SK-N-SH (cell line): ENCODE data around the gene PLEKHG5. TPM values are rescaled to one million over a fixed set of nuclear protein-coding genes. Genes with fewer than 3 reads are reported as not detected.

Source experiments
- CTCF ChIA-PET: fragments of 300-600, 350-600 bp; formaldehyde crosslinking; extraction: SDS; loops from one replicate; lab custom pipeline; 2021; lab: Yijun Ruan, JAX
- POLR2A ChIA-PET: fragments of 350-600 bp; sonication (Branson Sonifier 250); formaldehyde crosslinking; extraction: SDS; loops from one replicate; lab custom pipeline; 2020; ENCODE audit warnings: antibody characterized with exemption, inconsistent platforms; lab: Yijun Ruan, JAX
- DNase-seq: peaks from one replicate; pipeline ENCODE4 v3.0.0; 2012
- H2AFZ ChIP-seq: fragments of 200-600 bp; sonication (generic); 2 replicates; pipeline ENCODE4 v1.8.1; 2016; ENCODE audit warnings: antibody characterized with exemption, mild to moderate bottlenecking, low read depth
- H3F3A ChIP-seq: fragments of 200-600 bp; sonication (generic); replicated peaks from 2 replicates; pipeline ENCODE3; 2016; ENCODE audit warnings: antibody characterized with exemption, mild to moderate bottlenecking; ENCODE audit not compliant: insufficient read depth
- H3K27ac ChIP-seq, 2 experiments: fragments of 200-500 bp in 1 of 2; fragments of 200-600 bp in 1 of 2; sonication (Bioruptor generic) in 1 of 2; sonication (generic), shearing (Covaris generic) in 1 of 2; 2 replicates each; pipeline versions ENCODE4 v1.5.1 to v1.6.1; 2014 to 2016; ENCODE audit warnings: low read depth in 2 of 2, inconsistent platforms in 1 of 2, low read length in 1 of 2, mild to moderate bottlenecking in 1 of 2, mixed read lengths in 1 of 2
- H3K27me3 ChIP-seq: fragments of 200-600 bp; sonication (generic), shearing (Covaris generic); 2 replicates; pipeline ENCODE4 v1.6.1; 2016; ENCODE audit warnings: mixed run types; ENCODE audit not compliant: insufficient read depth
- H3K36me3 ChIP-seq, 2 experiments: fragments of 200-500 bp in 1 of 2; fragments of 200-600 bp in 1 of 2; sonication (Bioruptor generic) in 1 of 2; sonication (generic) in 1 of 2; replicated peaks in 1 of 2; 2 replicates each; pipeline versions ENCODE3 to v1.5.1; 2014 to 2016; ENCODE audit warnings: low read length in 1 of 2, mild to moderate bottlenecking in 1 of 2; ENCODE audit not compliant: insufficient read depth in 2 of 2, control insufficient read depth in 1 of 2
- H3K4me1 ChIP-seq, 2 experiments: fragments of 200-500 bp in 1 of 2; fragments of 200-600 bp in 1 of 2; sonication (Bioruptor generic) in 1 of 2; sonication (generic), shearing (Covaris generic) in 1 of 2; 2 replicates each; pipeline versions ENCODE4 v1.5.1 to v1.6.1; 2014 to 2016; ENCODE audit warnings: low read depth in 1 of 2, low read length in 1 of 2, mixed run types in 1 of 2; ENCODE audit not compliant: insufficient read depth in 2 of 2, control insufficient read depth in 1 of 2
- H3K4me2 ChIP-seq: fragments of 200-600 bp; sonication (generic), shearing (Covaris generic); 2 replicates; pipeline ENCODE4 v1.6.1; 2017; ENCODE audit warnings: mixed run types
- H3K4me3 ChIP-seq, 2 experiments: fragments of 200-500 bp in 1 of 2; fragments of 200-600 bp in 1 of 2; sonication (Bioruptor generic) in 1 of 2; sonication (generic), shearing (Covaris generic) in 1 of 2; 2 replicates each; pipeline versions ENCODE4 v1.5.1 to v1.8.1; 2014 to 2016; ENCODE audit warnings: low read depth in 2 of 2, inconsistent platforms in 1 of 2, low read length in 1 of 2, mild to moderate bottlenecking in 1 of 2, mixed read lengths in 1 of 2, moderate library complexity in 1 of 2
- H3K79me2 ChIP-seq: fragments of 200-600 bp; sonication (generic); 2 replicates; pipeline ENCODE4 v1.8.1; 2017; ENCODE audit warnings: mild to moderate bottlenecking; ENCODE audit not compliant: insufficient read depth
- H3K9ac ChIP-seq: fragments of 200-600 bp; sonication (generic); 2 replicates; pipeline ENCODE4 v1.6.1; 2017; ENCODE audit warnings: mixed run types
- H3K9me2 ChIP-seq: fragments of 200-600 bp; sonication (generic); 2 replicates; pipeline ENCODE4 v1.6.1; 2017; ENCODE audit warnings: mixed run types
- H3K9me3 ChIP-seq: fragments of 200-600 bp; sonication (generic); 2 replicates; pipeline ENCODE4 v1.6.1; 2017; ENCODE audit warnings: mixed run types, mild to moderate bottlenecking, moderate library complexity
- H4K20me1 ChIP-seq: fragments of 200-600 bp; sonication (generic); 2 replicates; pipeline ENCODE4 v1.6.1; 2017; ENCODE audit warnings: mild to moderate bottlenecking, mixed run types; ENCODE audit not compliant: insufficient read depth
- CTCF ChIP-seq: fragments of 200-600 bp; sonication (generic); IDR thresholded peaks from 2 replicates; pipeline ENCODE4 v1.6.1; 2017; ENCODE audit warnings: antibody characterized with exemption, mild to moderate bottlenecking, moderate library complexity
- ELF1 ChIP-seq: IDR thresholded peaks from 2 replicates; pipeline ENCODE4 v1.4.0; 2012
- EP300 ChIP-seq, 2 experiments: IDR thresholded peaks; 2 replicates each; pipeline versions ENCODE4 v1.4.0 to v1.6.1; 2012; ENCODE audit warnings: borderline replicate concordance in 1 of 2, low read depth in 1 of 2, low read length in 1 of 2
- EZH2phosphoT487 ChIP-seq: fragments of 200-600 bp; sonication (generic); IDR thresholded peaks from 2 replicates; pipeline ENCODE4 v1.6.1; 2017; ENCODE audit warnings: low read depth, mixed run types, mild to moderate bottlenecking, antibody characterized with exemption, moderate library complexity, borderline replicate concordance
- FOXJ3 ChIP-seq: sonication (generic); formaldehyde crosslinking; IDR thresholded peaks from 2 replicates; pipeline ENCODE4 v1.5.1; 2020; ENCODE audit warnings: mild to moderate bottlenecking, missing genetic modification reagents
- GATA2 ChIP-seq: sonication (generic); formaldehyde crosslinking; IDR thresholded peaks from 2 replicates; pipeline ENCODE4 v1.5.0; 2020; ENCODE audit warnings: mild to moderate bottlenecking, missing genetic modification reagents
- MEF2A ChIP-seq: IDR thresholded peaks from 2 replicates; pipeline ENCODE4 v1.4.0; 2012; ENCODE audit warnings: low read depth, borderline replicate concordance
- MXI1 ChIP-seq: IDR thresholded peaks from 2 replicates; pipeline ENCODE4 v1.6.1; 2012; ENCODE audit warnings: mild to moderate bottlenecking, low read depth, low read length, improper control_type of control experiment
- NFIC ChIP-seq: IDR thresholded peaks from 2 replicates; pipeline ENCODE4 v1.4.0; 2012; ENCODE audit warnings: borderline replicate concordance
- NRF1 ChIP-seq: IDR thresholded peaks from 2 replicates; pipeline ENCODE4 v1.6.1; 2012; ENCODE audit warnings: low read depth, mild to moderate bottlenecking, low read length
- RAD21 ChIP-seq: IDR thresholded peaks from 2 replicates; pipeline ENCODE4 v1.6.1; 2012; ENCODE audit warnings: mild to moderate bottlenecking, low read length
- RCOR1 ChIP-seq: fragments of 150-350 bp; IDR thresholded peaks from 2 replicates; pipeline ENCODE4 v1.6.1; 2017; ENCODE audit warnings: antibody characterized with exemption, low read length
- REST ChIP-seq: IDR thresholded peaks from 2 replicates; pipeline ENCODE4 v1.6.1; 2012; ENCODE audit warnings: mild to moderate bottlenecking, low read depth, low read length, moderate library complexity
- TAF1 ChIP-seq: IDR thresholded peaks from 2 replicates; pipeline ENCODE4 v1.6.1; 2012; ENCODE audit warnings: low read depth, mild to moderate bottlenecking, low read length, moderate library complexity, borderline replicate concordance
- TEAD4 ChIP-seq: IDR thresholded peaks from 2 replicates; pipeline ENCODE4 v1.4.0; 2012; ENCODE audit warnings: mild to moderate bottlenecking, borderline replicate concordance; ENCODE audit not compliant: insufficient read depth
- USF1 ChIP-seq: IDR thresholded peaks from 2 replicates; pipeline ENCODE4 v1.4.0; 2012; ENCODE audit warnings: low read depth, borderline replicate concordance
- YY1 ChIP-seq: IDR thresholded peaks from 2 replicates; pipeline ENCODE4 v1.4.0; 2012; ENCODE audit warnings: low read depth, mild to moderate bottlenecking
- WGBS: methylation state at CpG from one replicate; pipeline ENCODE4 v1.1.6; 2017; ENCODE audit warnings: low lambda C conversion rate; 5-methylcytosine and 5-hydroxymethylcytosine counted together
- polyA plus RNA-seq, 3 experiments: library from polyadenylated mRNA; depleted of rRNA; stranded (reverse); fragments of >200 nt; gene quantifications; 2 replicates each; pipeline ENCODE4 v1.2.3, GENCODE V29; 2012
- TF ChIP-seq, protein P1 (sequence below): fragments of 150-350 bp; IDR thresholded peaks from 2 replicates; pipeline ENCODE4 v1.6.1; 2017; ENCODE audit warnings: antibody characterized with exemption, low read length, low read depth, borderline replicate concordance

PLEKHG5 gene
- polyA plus RNA-seq, 1 of the 3 experiments (the other 2 are of a cell fraction), result 14.9 TPM

DNA sequence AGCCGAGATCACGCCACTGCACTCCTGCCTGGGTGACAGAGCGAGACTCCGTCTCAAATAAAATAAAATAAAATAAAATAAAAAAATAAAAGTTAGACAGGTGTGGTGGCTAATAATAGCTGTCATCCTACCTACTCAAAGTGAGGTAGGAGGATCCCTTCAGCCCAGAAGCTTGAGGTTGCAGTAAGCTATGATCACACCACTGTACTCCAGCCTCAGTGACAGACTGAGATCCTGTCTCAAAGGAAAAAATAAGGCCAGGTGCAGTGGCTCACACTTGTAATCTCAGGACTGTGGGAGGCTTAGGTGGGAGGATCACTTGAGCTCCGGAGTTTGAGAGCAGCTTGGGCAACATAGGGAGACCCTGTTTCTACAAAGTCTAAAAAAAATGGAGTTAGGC is 44.8 kb upstream of the PLEKHG5 start:
- 96% methylated on average over 4 of the region's 5 CpGs for WGBS
- H3K9me2 ChIP-seq, result no peaks in the 10 kb centered on the region
- H3K9ac ChIP-seq, result no peak overlapping the region
- no peak overlapping the region for H2AFZ ChIP-seq
- peaks cover 23% of the 10 kb centered on the region for H3K79me2 ChIP-seq
- no peaks in the 10 kb centered on the region for H4K20me1 ChIP-seq
- peaks cover 32 to 35% of the 10 kb centered on the region in 2 experiments for H3K36me3 ChIP-seq
- H3K27ac ChIP-seq, result no peak overlapping the region
- H3F3A ChIP-seq, result peaks cover 4% of the 10 kb centered on the region
- no peaks in the 10 kb centered on the region for H3K9me3 ChIP-seq
- H3K27me3 ChIP-seq, result no peaks in the 10 kb centered on the region
- H3K4me2 ChIP-seq, result no peak overlapping the region
- no peak for DNase-seq
- no peaks in the 10 kb centered on the region for H3K4me1 ChIP-seq
- ChIA-PET POLR2A (no interaction called here), CTCF (interaction anchor here (1.5 to 23.4 kb wide), 4 partner anchors 13 to 51 kb away, joined by 3 to 439 read pairs (median 20); partner anchors contain the start of genes NOL9, PLEKHG5 and TAS1R1)
- H3K4me3 ChIP-seq, result no peak overlapping the region
- TF ChIP-seq NRF1 (no peak), NFIC (no peak), EZH2phosphoT487 (no peak), CTCF (no peak), TAF1 (no peak), RCOR1 (no peak), USF1 (no peak), GATA2 (CRISPR knock-in tag) (no peak)
- TF ChIP-seq, all 33 proteins: peak for 0

DNA sequence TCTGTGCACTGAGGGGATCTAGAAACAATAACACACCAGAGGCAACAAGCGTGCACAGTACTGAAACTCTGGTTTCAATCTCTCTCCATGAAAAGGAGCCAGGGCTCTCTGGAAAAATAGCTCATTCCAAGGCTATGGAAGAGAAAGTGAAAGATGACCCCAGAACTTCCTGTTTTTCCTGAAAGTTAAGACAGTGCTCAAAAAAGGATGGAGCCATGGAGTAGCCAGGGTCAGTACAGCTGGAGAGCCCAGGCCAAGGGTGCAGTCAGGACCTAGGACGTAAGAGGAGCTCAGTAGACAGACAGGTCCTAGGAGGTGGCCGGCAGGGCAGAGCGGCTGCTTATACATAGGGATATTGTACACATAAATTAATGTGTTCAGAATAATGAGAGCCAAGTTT is 43.7 kb upstream of the PLEKHG5 start:
- H3K36me3 ChIP-seq, result peaks cover 35 to 42% of the 10 kb centered on the region in 2 experiments
- no peaks in the 10 kb centered on the region for H3K4me1 ChIP-seq
- H3F3A ChIP-seq, result peaks cover 4% of the 10 kb centered on the region
- H3K4me2 ChIP-seq, result no peak overlapping the region
- no peak overlapping the region for H3K9ac ChIP-seq
- H3K27me3 ChIP-seq, result no peaks in the 10 kb centered on the region
- H4K20me1 ChIP-seq, result no peaks in the 10 kb centered on the region
- POLR2A ChIA-PET, result no interaction called here
- H3K9me3 ChIP-seq, result no peaks in the 10 kb centered on the region
- H3K4me3 ChIP-seq, result no peak overlapping the region
- H3K9me2 ChIP-seq, result no peaks in the 10 kb centered on the region
- WGBS, result 91% methylated on average over 4 of the region's 4 CpGs
- no peak overlapping the region for H2AFZ ChIP-seq
- CTCF ChIA-PET, result interaction anchor here (1.5 to 23.4 kb wide), 5 partner anchors 12 to 59 kb away, joined by 3 to 439 read pairs (median 12); partner anchors contain the start of genes NOL9, PLEKHG5 and TAS1R1
- H3K79me2 ChIP-seq, result peaks cover 23% of the 10 kb centered on the region
- no peak overlapping the region for H3K27ac ChIP-seq
- DNase-seq, result no peak
- TF ChIP-seq NRF1 (no peak), ELF1 (no peak), GATA2 (CRISPR knock-in tag) (no peak), RAD21 (no peak), FOXJ3 (CRISPR knock-in tag) (no peak), EP300 (IDR thresholded peaks at IDR 0.05; ENCODE audit: borderline replicate concordance in 1 of 2, low read depth in 1 of 2, low read length in 1 of 2) (no peak), TEAD4 (no peak), REST (no peak), MEF2A (no peak), YY1 (no peak), TAF1 (no peak), MXI1 (no peak)
- TF ChIP-seq, protein P1, sequence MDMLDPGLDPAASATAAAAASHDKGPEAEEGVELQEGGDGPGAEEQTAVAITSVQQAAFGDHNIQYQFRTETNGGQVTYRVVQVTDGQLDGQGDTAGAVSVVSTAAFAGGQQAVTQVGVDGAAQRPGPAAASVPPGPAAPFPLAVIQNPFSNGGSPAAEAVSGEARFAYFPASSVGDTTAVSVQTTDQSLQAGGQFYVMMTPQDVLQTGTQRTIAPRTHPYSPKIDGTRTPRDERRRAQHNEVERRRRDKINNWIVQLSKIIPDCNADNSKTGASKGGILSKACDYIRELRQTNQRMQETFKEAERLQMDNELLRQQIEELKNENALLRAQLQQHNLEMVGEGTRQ, result no peak
